HepG2 (cell line): ENCODE data around the gene TAOK3. TPM values are rescaled to one million over a fixed set of nuclear protein-coding genes. Genes with fewer than 3 reads are reported as not detected.
A peak's percentile ranks its signal among the peaks of the same experiment; 100 is the strongest.

Source experiments
- LCORL ChIP-seq, 2 experiments: fragments of 450-650 bp in 1 of 2; sonication (generic) in 1 of 2; formaldehyde crosslinking in 1 of 2; IDR thresholded peaks; 2 replicates each; pipeline versions ENCODE4 v1.5.0 to v1.6.1; 2017 to 2020; ENCODE audit warnings: antibody characterized with exemption in 1 of 2, missing genetic modification reagents in 1 of 2
- MLXIP ChIP-seq: sonication (generic); formaldehyde crosslinking; IDR thresholded peaks from 2 replicates; pipeline ENCODE4 v1.9.0; 2021; ENCODE audit warnings: missing genetic modification reagents, borderline replicate concordance
- TAF1 ChIP-seq: sonication (generic); formaldehyde crosslinking; IDR thresholded peaks from 2 replicates; pipeline ENCODE4 v1.4.0; 2020; ENCODE audit warnings: missing genetic modification reagents
- TEAD3 ChIP-seq: optimal IDR thresholded peaks from 2 replicates; pipeline ENCODE3; 2016; ENCODE audit warnings: borderline replicate concordance
- TFDP1 ChIP-seq: IDR thresholded peaks from 2 replicates; pipeline ENCODE4 v1.6.1; 2016; ENCODE audit warnings: missing compliant biosample characterization, missing genetic modification reagents, borderline replicate concordance
- ZBTB34 ChIP-seq: sonication (generic); formaldehyde crosslinking; IDR thresholded peaks from 2 replicates; pipeline ENCODE4 v1.8.0; 2022; ENCODE audit warnings: mild to moderate bottlenecking, missing genetic modification reagents
- ZKSCAN5 ChIP-seq: sonication (generic); formaldehyde crosslinking; IDR thresholded peaks from 2 replicates; pipeline ENCODE4 v1.5.1; 2020; ENCODE audit warnings: mild to moderate bottlenecking, missing genetic modification reagents
- ZNF142 ChIP-seq: sonication (generic); formaldehyde crosslinking; IDR thresholded peaks from 2 replicates; pipeline ENCODE4 v1.4.0; 2020; ENCODE audit warnings: missing genetic modification reagents
- ZNF264 ChIP-seq: sonication (generic); formaldehyde crosslinking; IDR thresholded peaks from 2 replicates; pipeline ENCODE4 v1.4.0; 2020; ENCODE audit warnings: missing genetic modification reagents
- ZNF556 ChIP-seq: sonication (generic); formaldehyde crosslinking; IDR thresholded peaks from 2 replicates; pipeline ENCODE4 v1.4.0; 2020; ENCODE audit warnings: mild to moderate bottlenecking, missing genetic modification reagents, borderline replicate concordance
- ZNF691 ChIP-seq: sonication (generic); formaldehyde crosslinking; IDR thresholded peaks from 2 replicates; pipeline ENCODE4 v1.4.0; 2020; ENCODE audit warnings: missing genetic modification reagents, low read depth, mild to moderate bottlenecking, borderline replicate concordance
- ZNF790 ChIP-seq: sonication (generic); formaldehyde crosslinking; IDR thresholded peaks from 2 replicates; pipeline ENCODE4 v1.8.0; 2022; ENCODE audit warnings: missing genetic modification reagents, mild to moderate bottlenecking, borderline replicate concordance
- polyA plus RNA-seq, 8 experiments: library from polyadenylated mRNA; depleted of rRNA in 3 of 8; stranded (reverse) in 7 of 8; unstranded in 1 of 8; fragments of >200 nt; fragmentation: Illumina TruSeq in 4 of 8; extraction: Trizol in 4 of 8; gene quantifications; 2 replicates each; pipeline versions ENCODE4 v1.2.1 to v1.2.3, GENCODE V29; 2011 to 2016; ENCODE audit warnings: low read depth in 4 of 8, missing spikeins in 1 of 8, mixed read lengths in 1 of 8; ENCODE audit not compliant: insufficient read depth in 1 of 8
- total RNA-seq, 5 experiments: library from RNA; depleted of rRNA; stranded (reverse); fragments of >200 nt; fragmentation: Illumina TruSeq; extraction: Trizol; gene quantifications; 2 replicates each; pipeline ENCODE4 v1.2.3, GENCODE V29; 2016; ENCODE audit warnings: low read depth in 1 of 5
- TF ChIP-seq, protein P1 (sequence below): sonication (generic); formaldehyde crosslinking; IDR thresholded peaks from 2 replicates; pipeline ENCODE4 v1.8.0; 2022; ENCODE audit warnings: mild to moderate bottlenecking, missing genetic modification reagents, moderate library complexity

TAOK3 gene
- total and polyA plus RNA-seq, 2 of the 13 experiments (the other 11 are each of a cell fraction or from before 2014, with no cell fraction given): 10.4 to 12.3 TPM

DNA sequence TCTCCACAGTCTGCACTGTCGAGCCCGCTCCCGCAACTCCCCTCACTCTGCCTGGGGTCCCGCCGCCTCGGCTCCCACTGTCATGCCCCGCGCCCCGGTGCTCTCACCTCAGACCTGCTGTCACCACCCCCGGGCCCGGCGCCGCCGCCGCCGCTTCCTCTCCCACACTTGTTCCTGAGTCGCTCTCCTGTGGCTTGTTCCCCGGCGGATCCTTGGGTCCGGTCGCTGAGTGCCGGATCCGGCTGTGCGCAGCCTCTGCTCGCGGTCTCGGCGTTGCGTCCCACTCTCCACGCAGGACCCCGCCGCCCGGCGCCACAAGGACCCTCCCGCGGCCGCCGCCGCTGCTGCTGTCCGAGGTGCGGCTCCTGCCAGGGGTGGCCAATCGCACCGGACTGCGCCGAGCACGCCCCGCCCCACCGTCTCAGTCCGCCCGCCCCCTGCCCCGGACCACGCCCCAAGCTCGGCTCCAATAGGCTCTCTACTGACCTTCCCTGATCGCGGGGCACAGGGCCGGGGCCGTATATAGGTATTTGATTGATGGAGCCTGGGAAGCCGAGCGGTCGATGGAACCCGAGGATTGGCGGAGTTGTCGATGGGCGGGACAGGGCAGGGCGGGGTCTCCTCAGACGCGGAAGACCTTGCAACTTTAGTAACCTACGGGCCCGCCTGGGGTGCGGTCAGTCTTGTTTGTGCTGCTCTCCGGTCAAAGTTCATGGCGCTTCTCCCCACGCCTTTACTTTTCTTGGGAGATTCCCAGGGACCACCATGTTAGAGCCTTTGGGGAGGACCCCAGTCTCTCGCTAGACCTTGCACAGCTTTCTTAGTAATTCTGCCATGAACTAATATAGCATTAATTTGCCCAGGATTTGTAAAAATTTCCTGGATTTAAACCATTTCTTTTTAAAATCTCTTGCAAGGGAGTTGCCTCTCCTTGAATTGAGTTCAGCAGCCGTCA, at the start of gene TAOK3 (continued):
- TF ChIP-seq TFDP1 (CRISPR knock-in tag) (no peak), ZNF556 (no peak), ZBTB34 (CRISPR knock-in tag) (no peak), ZNF790 (CRISPR knock-in tag) (no peak), TEAD3 (CRISPR knock-in tag) (peak; percentile 6), TAF1 (peak; percentile 93), ZKSCAN5 (CRISPR knock-in tag) (no peak), LCORL (IDR thresholded peaks at IDR 0.05) (no peak), LCORL (CRISPR knock-in tag; IDR thresholded peaks at IDR 0.05) (peak; percentile 39; the same call in 1 of the 2 replicates), MLXIP (CRISPR knock-in tag) (no peak), ZNF264 (CRISPR knock-in tag) (0 out of 2 replicates have a peak, but pooled peaks have one; percentile 54), ZNF142 (CRISPR knock-in tag) (no peak), ZNF691 (CRISPR knock-in tag) (peak; percentile 73; the same call in 1 of the 2 replicates)
- TF ChIP-seq, protein P1, sequence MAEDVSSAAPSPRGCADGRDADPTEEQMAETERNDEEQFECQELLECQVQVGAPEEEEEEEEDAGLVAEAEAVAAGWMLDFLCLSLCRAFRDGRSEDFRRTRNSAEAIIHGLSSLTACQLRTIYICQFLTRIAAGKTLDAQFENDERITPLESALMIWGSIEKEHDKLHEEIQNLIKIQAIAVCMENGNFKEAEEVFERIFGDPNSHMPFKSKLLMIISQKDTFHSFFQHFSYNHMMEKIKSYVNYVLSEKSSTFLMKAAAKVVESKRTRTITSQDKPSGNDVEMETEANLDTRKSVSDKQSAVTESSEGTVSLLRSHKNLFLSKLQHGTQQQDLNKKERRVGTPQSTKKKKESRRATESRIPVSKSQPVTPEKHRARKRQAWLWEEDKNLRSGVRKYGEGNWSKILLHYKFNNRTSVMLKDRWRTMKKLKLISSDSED: 0 out of 2 replicates have a peak, but pooled peaks have one; percentile 23
